ENCODE data around the gene CUEDC1.

Gene CUEDC1

GRCh38 chr17:57868910-57869616 lies 86.1 kb downstream of the CUEDC1 start:
- H3K27ac ChIP-seq (replicated peaks), result peak overlapping the region; percentile 92

GRCh38 chr17:57868007-57868909 lies 87.0 kb downstream of the CUEDC1 start:
- H3K27me3 ChIP-seq (ENCODE audit: insufficient read depth, poor library complexity, severe bottlenecking), result no peaks in the 10 kb centered on the region
- peak; percentile 20 for TF ChIP-seq CTCF (IDR thresholded peaks at IDR 0.05; ENCODE audit: insufficient read depth, low read length)
- TF ChIP-seq SPI1 (IDR thresholded peaks at IDR 0.05; ENCODE audit: borderline replicate concordance, low read depth), result peak; percentile 99
- TF ChIP-seq POLR2AphosphoS5 (IDR thresholded peaks at IDR 0.05; ENCODE audit: low read depth), result peak; percentile 97
- TF ChIP-seq GABPA (IDR thresholded peaks at IDR 0.05; ENCODE audit: low read depth), result 0 out of 2 replicates have a peak, but pooled peaks have one; percentile 17
- TF ChIP-seq REST (IDR thresholded peaks at IDR 0.05; ENCODE audit: insufficient replicate concordance, low read depth), result no peak
- peak overlapping the region; percentile 92 for H3K27ac ChIP-seq (replicated peaks)
- no peak overlapping the region for H3K4me3 ChIP-seq (replicated peaks; ENCODE audit: insufficient read depth, low read length)
- DNase-seq (ENCODE audit: low read depth in 1 of 2, low spot score in 1 of 2), result peak; percentile 86 to 98

More at GRCh38 chr17:57868910-57869616, 86.1 kb downstream of the CUEDC1 start:
- Histone ChIP-seq H3K4me3 (replicated peaks; ENCODE audit: insufficient read depth, low read length) (no peak overlapping the region), H3K27me3 (ENCODE audit: insufficient read depth, poor library complexity, severe bottlenecking) (no peaks in the 10 kb centered on the region)
- TF ChIP-seq SPI1 (IDR thresholded peaks at IDR 0.05; ENCODE audit: borderline replicate concordance, low read depth) (peak; percentile 70; the same call in 1 of the 2 replicates), POLR2AphosphoS5 (IDR thresholded peaks at IDR 0.05; ENCODE audit: low read depth) (no peak; the same call in 1 of the 2 replicates)
- no peak for DNase-seq (ENCODE audit: low read depth in 1 of 2, low spot score in 1 of 2)

GRCh38 chr17:57867126-57867525 lies 88.1 kb downstream of the CUEDC1 start:
- peak overlapping the region; percentile 92 for H3K27ac ChIP-seq (replicated peaks)
- DNase-seq (ENCODE audit: low read depth in 1 of 2, low spot score in 1 of 2), result no peak

More at GRCh38 chr17:57867126-57867525, 88.1 kb downstream of the CUEDC1 start:
- no peak overlapping the region for H3K4me3 ChIP-seq (replicated peaks; ENCODE audit: insufficient read depth, low read length)
- TF ChIP-seq CTCF (IDR thresholded peaks at IDR 0.05; ENCODE audit: insufficient read depth, low read length) (no peak), POLR2AphosphoS5 (IDR thresholded peaks at IDR 0.05; ENCODE audit: low read depth) (no peak), SPI1 (IDR thresholded peaks at IDR 0.05; ENCODE audit: borderline replicate concordance, low read depth) (no peak), GABPA (IDR thresholded peaks at IDR 0.05; ENCODE audit: low read depth) (no peak), REST (IDR thresholded peaks at IDR 0.05; ENCODE audit: insufficient replicate concordance, low read depth) (no peak)
- H3K27me3 ChIP-seq (ENCODE audit: insufficient read depth, poor library complexity, severe bottlenecking), result no peaks in the 10 kb centered on the region

Measured in HL-60 (cell line).